GM23338 (cell line): ENCODE data around the gene PCYT2.

Source experiments
- EZH2 ChIP-seq: fragments of 200-600 bp; sonication (generic); IDR thresholded peaks from one replicate; pipeline ENCODE4 v1.8.0; 2017; ENCODE audit warnings: antibody characterized with exemption, mild to moderate bottlenecking, low read depth; ENCODE audit not compliant: unreplicated experiment
- EZH2phosphoT487 ChIP-seq: fragments of 200-600 bp; sonication (generic); IDR thresholded peaks from one replicate; pipeline ENCODE4 v1.8.1; 2018; ENCODE audit warnings: antibody characterized with exemption; ENCODE audit not compliant: unreplicated experiment
- POLR2AphosphoS5 ChIP-seq: IDR thresholded peaks from 2 replicates; pipeline ENCODE4 v1.6.1; 2016; ENCODE audit warnings: antibody characterized with exemption, low read depth
- STAT1 ChIP-seq: IDR thresholded peaks from one replicate; pipeline ENCODE4 v1.6.1; 2016; ENCODE audit warnings: antibody characterized with exemption; ENCODE audit not compliant: unreplicated experiment
- TF ChIP-seq, protein P1 (sequence below), 2 experiments: fragments of 200-600 bp in 1 of 2; sonication (generic) in 1 of 2; conservative IDR thresholded peaks; 2 replicates each; pipeline versions ENCODE4 v1.5.1 to v1.6.1; 2016 to 2017; ENCODE audit warnings: antibody characterized with exemption in 2 of 2, low read depth in 2 of 2, mild to moderate bottlenecking in 2 of 2, moderate library complexity in 1 of 2

DNA sequence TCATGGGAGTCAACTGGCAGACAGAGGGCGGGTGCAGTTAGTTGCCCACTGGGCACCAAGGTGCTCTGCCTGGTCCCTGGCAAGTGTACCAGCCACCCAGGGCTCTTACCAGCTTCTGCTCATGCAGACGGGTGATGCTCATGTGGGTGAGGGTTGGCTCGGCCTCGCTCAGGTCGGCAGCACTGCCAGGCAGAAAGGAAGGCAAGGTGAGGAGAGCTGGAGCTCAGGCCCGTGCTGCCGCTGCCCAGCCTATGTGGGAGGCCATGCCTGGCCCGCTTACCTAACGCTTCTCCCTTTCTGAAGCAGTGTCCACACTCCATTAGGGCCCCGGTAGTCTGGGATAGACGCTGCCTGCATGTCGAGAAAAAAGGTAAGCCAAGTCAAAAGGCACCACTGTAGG lies 4.1 kb upstream of the PCYT2 start:
- TF ChIP-seq, protein P1, sequence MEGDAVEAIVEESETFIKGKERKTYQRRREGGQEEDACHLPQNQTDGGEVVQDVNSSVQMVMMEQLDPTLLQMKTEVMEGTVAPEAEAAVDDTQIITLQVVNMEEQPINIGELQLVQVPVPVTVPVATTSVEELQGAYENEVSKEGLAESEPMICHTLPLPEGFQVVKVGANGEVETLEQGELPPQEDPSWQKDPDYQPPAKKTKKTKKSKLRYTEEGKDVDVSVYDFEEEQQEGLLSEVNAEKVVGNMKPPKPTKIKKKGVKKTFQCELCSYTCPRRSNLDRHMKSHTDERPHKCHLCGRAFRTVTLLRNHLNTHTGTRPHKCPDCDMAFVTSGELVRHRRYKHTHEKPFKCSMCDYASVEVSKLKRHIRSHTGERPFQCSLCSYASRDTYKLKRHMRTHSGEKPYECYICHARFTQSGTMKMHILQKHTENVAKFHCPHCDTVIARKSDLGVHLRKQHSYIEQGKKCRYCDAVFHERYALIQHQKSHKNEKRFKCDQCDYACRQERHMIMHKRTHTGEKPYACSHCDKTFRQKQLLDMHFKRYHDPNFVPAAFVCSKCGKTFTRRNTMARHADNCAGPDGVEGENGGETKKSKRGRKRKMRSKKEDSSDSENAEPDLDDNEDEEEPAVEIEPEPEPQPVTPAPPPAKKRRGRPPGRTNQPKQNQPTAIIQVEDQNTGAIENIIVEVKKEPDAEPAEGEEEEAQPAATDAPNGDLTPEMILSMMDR (conservative IDR thresholded peaks at IDR 0.05; ENCODE audit: low read depth in 2 of 2), result no peak
- TF ChIP-seq EZH2phosphoT487 (no peak), EZH2 (no peak), POLR2AphosphoS5 (no peak), STAT1 (no peak)
